Keratinocyte (primary cell): ENCODE results near the gene MED12L. TPM values are rescaled to one million over a fixed set of nuclear protein-coding genes. Genes with fewer than 3 reads are reported as not detected.

Experiments used
- DNase-seq: peaks from one replicate; pipeline ENCODE4 v3.0.0-alpha.2; 2011; ENCODE audit warnings: low read depth, missing footprints, low spot score
- FAIRE-seq: peaks from 2 replicates; lab custom pipeline; 2011; peaks lifted over from hg19 to GRCh38; lab: Jason Lieb, UNC
- H2AFZ ChIP-seq: 2 replicates; pipeline ENCODE4 v1.6.0; 2012; ENCODE audit warnings: low read length, control low read depth, inconsistent platforms; ENCODE audit not compliant: control insufficient read depth
- H3K27ac ChIP-seq: 2 replicates; pipeline ENCODE4 v1.5.1; 2011; ENCODE audit warnings: low read length; ENCODE audit not compliant: control insufficient read depth, insufficient read depth
- H3K27me3 ChIP-seq: 3 replicates; pipeline ENCODE4 v1.6.0; 2011; ENCODE audit warnings: low read length; ENCODE audit not compliant: control insufficient read depth, insufficient read depth; ENCODE audit errors: extremely low read depth
- H3K36me3 ChIP-seq, 2 experiments: 2 replicates in 1 of 2; 3 replicates in 1 of 2; pipeline ENCODE4 v1.5.1; 2011; ENCODE audit warnings: low read length in 2 of 2, mild to moderate bottlenecking in 1 of 2; ENCODE audit not compliant: control insufficient read depth in 2 of 2, insufficient read depth in 2 of 2; ENCODE audit errors: extremely low read depth in 1 of 2
- H3K4me1 ChIP-seq: 3 replicates; pipeline ENCODE4 v1.5.1; 2011; ENCODE audit warnings: low read length; ENCODE audit not compliant: control insufficient read depth, insufficient read depth; ENCODE audit errors: extremely low read depth
- H3K4me2 ChIP-seq: 3 replicates; pipeline ENCODE4 v1.6.0; 2011; ENCODE audit warnings: low read depth, low read length; ENCODE audit not compliant: control insufficient read depth, insufficient read depth; ENCODE audit errors: extremely low read depth
- H3K4me3 ChIP-seq, 3 experiments: fragments of 200-600 bp in 1 of 3; sonication (generic) in 1 of 3; 2 replicates in 2 of 3; 3 replicates in 1 of 3; pipeline ENCODE4 v1.5.1; 2011 to 2016; ENCODE audit warnings: low read length in 3 of 3, mild to moderate bottlenecking in 3 of 3, control low read depth in 2 of 3, inconsistent platforms in 1 of 3, low read depth in 1 of 3, mixed read lengths in 1 of 3, mixed run types in 1 of 3, moderate library complexity in 1 of 3; ENCODE audit not compliant: control insufficient read depth in 2 of 3, insufficient read depth in 2 of 3; ENCODE audit errors: extremely low read depth in 1 of 3
- H3K79me2 ChIP-seq: 2 replicates; pipeline ENCODE4 v1.6.0; 2012; ENCODE audit warnings: low read length; ENCODE audit not compliant: control insufficient read depth, insufficient read depth
- H3K9ac ChIP-seq: 3 replicates; pipeline ENCODE4 v1.6.0; 2011; ENCODE audit warnings: low read length; ENCODE audit not compliant: control insufficient read depth, insufficient read depth; ENCODE audit errors: extremely low read depth
- H3K9me1 ChIP-seq: 3 replicates; pipeline ENCODE4 v1.6.0; 2011; ENCODE audit warnings: low read length; ENCODE audit not compliant: control insufficient read depth, insufficient read depth; ENCODE audit errors: extremely low read depth
- H3K9me3 ChIP-seq: 2 replicates; pipeline ENCODE4 v1.5.1; 2012; ENCODE audit warnings: low read depth, low read length; ENCODE audit not compliant: control insufficient read depth
- H4K20me1 ChIP-seq: 3 replicates; pipeline ENCODE4 v1.6.0; 2011; ENCODE audit warnings: low read length; ENCODE audit not compliant: control insufficient read depth, insufficient read depth; ENCODE audit errors: extremely low read depth
- EZH2 ChIP-seq: IDR thresholded peaks from one replicate; pipeline ENCODE4 v1.6.1; 2012; ENCODE audit warnings: inconsistent platforms, mild to moderate bottlenecking, low read length, moderate library complexity
- dilution Hi-C: fragments of 300-500 bp; cut with MboI; formaldehyde crosslinking; loops from one replicate; pipeline ENCODE4 v1.7.0; 2020; ENCODE audit warnings: low sequenced_read_pairs; ENCODE audit not compliant: extremely low pct_ligation_motif_present
- polyA plus RNA-seq, 5 experiments: library from polyadenylated mRNA; depleted of rRNA in 3 of 5; stranded (reverse) in 3 of 5; stranded (forward) in 1 of 5; unstranded in 1 of 5; fragments of >200 nt; gene quantifications; 1 replicate in 1 of 5; 2 replicates in 3 of 5; 3 replicates in 1 of 5; pipeline versions ENCODE4 v1.2.1 to v1.2.3, GENCODE V29; 2011 to 2012; ENCODE audit warnings: missing spikeins in 2 of 5, low read depth in 1 of 5, low replicate concordance in 1 of 5
- TF ChIP-seq, protein P1 (sequence below), 3 experiments: IDR thresholded peaks in 1 of 3; conservative IDR thresholded peaks in 1 of 3; optimal IDR thresholded peaks in 1 of 3; 2 replicates in 2 of 3; 3 replicates in 1 of 3; pipeline versions ENCODE3 to v1.5.1; 2011; ENCODE audit warnings: low read length in 3 of 3, mild to moderate bottlenecking in 3 of 3, moderate library complexity in 2 of 3, control low read depth in 1 of 3, inconsistent platforms in 1 of 3; ENCODE audit not compliant: insufficient read depth in 2 of 3; ENCODE audit errors: extremely low read depth in 1 of 3

The MED12L gene
- polyA plus RNA-seq, 1 donor (not counting 4 experiments of a cell fraction or from before 2014, with no cell fraction given), result 0.04 TPM

DNA sequence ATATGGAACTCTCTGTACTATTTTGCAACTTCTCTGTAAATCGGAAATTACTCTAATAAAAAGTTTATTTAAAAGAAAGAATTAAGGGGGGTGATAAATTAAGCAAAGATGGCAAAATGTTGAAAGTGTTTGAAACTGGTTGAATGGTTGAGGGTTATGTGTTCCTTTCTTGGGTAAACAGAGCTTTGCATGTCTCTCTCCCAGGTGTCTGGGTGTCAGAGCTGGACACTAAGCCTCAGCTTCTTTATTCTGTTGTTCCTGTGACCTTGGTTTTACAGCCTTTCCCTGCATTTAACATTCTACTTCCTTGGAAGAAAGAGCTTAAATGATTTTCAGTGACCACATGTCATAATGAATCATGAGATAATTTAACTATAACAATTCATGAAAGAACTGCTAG is 110.4 kb downstream of the MED12L start:
- no peaks in the 10 kb centered on the region for H3K27me3 ChIP-seq
- H3K27ac ChIP-seq, result no peak overlapping the region
- H3K9me3 ChIP-seq, result no peaks in the 10 kb centered on the region
- DNase-seq (no peak), FAIRE-seq (no peak)
- no peaks in the 10 kb centered on the region for H3K9me1 ChIP-seq
- no peak overlapping the region for H3K9ac ChIP-seq
- H3K4me1 ChIP-seq, result no peaks in the 10 kb centered on the region
- no peak overlapping the region for H3K4me3 ChIP-seq
- H4K20me1 ChIP-seq, result no peaks in the 10 kb centered on the region
- no peaks in the 10 kb centered on the region for H3K36me3 ChIP-seq
- no peaks in the 10 kb centered on the region for H3K79me2 ChIP-seq
- no peak overlapping the region for H3K4me2 ChIP-seq
- no peak overlapping the region for H2AFZ ChIP-seq
- no peak for TF ChIP-seq EZH2
- TF ChIP-seq, protein P1, sequence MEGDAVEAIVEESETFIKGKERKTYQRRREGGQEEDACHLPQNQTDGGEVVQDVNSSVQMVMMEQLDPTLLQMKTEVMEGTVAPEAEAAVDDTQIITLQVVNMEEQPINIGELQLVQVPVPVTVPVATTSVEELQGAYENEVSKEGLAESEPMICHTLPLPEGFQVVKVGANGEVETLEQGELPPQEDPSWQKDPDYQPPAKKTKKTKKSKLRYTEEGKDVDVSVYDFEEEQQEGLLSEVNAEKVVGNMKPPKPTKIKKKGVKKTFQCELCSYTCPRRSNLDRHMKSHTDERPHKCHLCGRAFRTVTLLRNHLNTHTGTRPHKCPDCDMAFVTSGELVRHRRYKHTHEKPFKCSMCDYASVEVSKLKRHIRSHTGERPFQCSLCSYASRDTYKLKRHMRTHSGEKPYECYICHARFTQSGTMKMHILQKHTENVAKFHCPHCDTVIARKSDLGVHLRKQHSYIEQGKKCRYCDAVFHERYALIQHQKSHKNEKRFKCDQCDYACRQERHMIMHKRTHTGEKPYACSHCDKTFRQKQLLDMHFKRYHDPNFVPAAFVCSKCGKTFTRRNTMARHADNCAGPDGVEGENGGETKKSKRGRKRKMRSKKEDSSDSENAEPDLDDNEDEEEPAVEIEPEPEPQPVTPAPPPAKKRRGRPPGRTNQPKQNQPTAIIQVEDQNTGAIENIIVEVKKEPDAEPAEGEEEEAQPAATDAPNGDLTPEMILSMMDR (optimal IDR thresholded peaks at IDR 0.05 in 1 of 3, IDR thresholded peaks at IDR 0.05 in 1 of 3, conservative IDR thresholded peaks at IDR 0.05 in 1 of 3; ENCODE audit: extremely low read depth in 1 of 3, insufficient read depth in 2 of 3, low read length in 3 of 3), result no peak
- dilution Hi-C loops, result no loop called here

DNA sequence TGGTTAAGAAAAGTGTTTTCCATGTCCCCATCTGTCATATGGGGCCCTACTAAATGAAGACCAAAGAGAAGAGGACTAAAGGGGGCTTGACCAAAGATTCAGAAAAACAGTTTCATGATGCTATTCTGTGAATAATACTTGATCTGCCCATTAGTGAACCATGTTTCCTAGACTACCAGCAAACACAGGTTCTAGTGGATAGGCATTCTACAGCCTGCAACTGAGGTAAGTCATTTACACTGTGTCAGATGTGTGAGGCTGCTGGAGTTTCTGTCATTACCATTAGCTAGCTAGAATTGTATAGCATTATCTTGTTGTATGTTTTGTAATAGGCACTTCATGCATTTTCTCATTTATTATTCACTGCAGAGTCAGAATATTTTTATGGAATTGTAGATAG is 111.0 kb downstream of the MED12L start:
- Histone ChIP-seq H3K27ac (no peak overlapping the region), H3K27me3 (no peaks in the 10 kb centered on the region), H3K9ac (no peak overlapping the region), H3K9me1 (no peaks in the 10 kb centered on the region), H3K4me1 (no peaks in the 10 kb centered on the region), H2AFZ (no peak overlapping the region), H4K20me1 (no peaks in the 10 kb centered on the region), H3K36me3 (no peaks in the 10 kb centered on the region), H3K9me3 (no peaks in the 10 kb centered on the region), H3K4me3 (no peak overlapping the region), H3K79me2 (no peaks in the 10 kb centered on the region), H3K4me2 (no peak overlapping the region)
- TF ChIP-seq EZH2, result no peak
- TF ChIP-seq, protein P1 (optimal IDR thresholded peaks at IDR 0.05 in 1 of 3, IDR thresholded peaks at IDR 0.05 in 1 of 3, conservative IDR thresholded peaks at IDR 0.05 in 1 of 3; ENCODE audit: extremely low read depth in 1 of 3, insufficient read depth in 2 of 3, low read length in 3 of 3), result no peak
- no peak for FAIRE-seq
- DNase-seq, result no peak
- dilution Hi-C loops, result no loop called here
